ENCODE measurements around the gene CRACR2A. TPM values are rescaled to one million over a fixed set of nuclear protein-coding genes. Genes with fewer than 3 reads are reported as not detected.

CRACR2A gene
- total RNA-seq, 1 experiment from 2014 or later: not detected

- peaks cover 10% of the 10 kb centered on the region for H3K27me3 Mint-ChIP-seq (ENCODE audit: insufficient read depth, unreplicated experiment)
- H3K4me3 Mint-ChIP-seq (ENCODE audit: unreplicated experiment): no peak overlapping the region
- H3K9me3 Mint-ChIP-seq (ENCODE audit: unreplicated experiment): no peaks in the 10 kb centered on the region
- no peaks in the 10 kb centered on the region for H3K4me1 Mint-ChIP-seq (ENCODE audit: insufficient read depth, unreplicated experiment)
- no peak overlapping the region for H3K27ac Mint-ChIP-seq (ENCODE audit: low read depth, unreplicated experiment)
- ChIA-PET POLR2A (no interaction called here), CTCF (no interaction called here)
- no TSS peak for BruUV-seq (replicated peaks)
- TF ChIP-seq CTCF (IDR thresholded peaks at IDR 0.05; ENCODE audit: unreplicated experiment): no peak
- intact Hi-C loops (cut with micrococcal nuclease): no loop called here
- no peaks in the 10 kb centered on the region for H3K36me3 Mint-ChIP-seq (ENCODE audit: insufficient read depth, unreplicated experiment)
- DNase-seq (ENCODE audit: unreplicated experiment): no peak
These were observed 7.8 kb downstream of the CRACR2A start for GRCh38 chr12:3745152-3745551.

- intact Hi-C loops (cut with micrococcal nuclease): no loop called here
- Mint-ChIP-seq H3K9me3 (ENCODE audit: unreplicated experiment) (no peaks in the 10 kb centered on the region), H3K27me3 (ENCODE audit: insufficient read depth, unreplicated experiment) (peaks cover 10% of the 10 kb centered on the region), H3K36me3 (ENCODE audit: insufficient read depth, unreplicated experiment) (no peaks in the 10 kb centered on the region), H3K4me3 (ENCODE audit: unreplicated experiment) (no peak overlapping the region), H3K4me1 (ENCODE audit: insufficient read depth, unreplicated experiment) (no peaks in the 10 kb centered on the region), H3K27ac (ENCODE audit: low read depth, unreplicated experiment) (no peak overlapping the region)
- no peak for DNase-seq (ENCODE audit: unreplicated experiment)
- TF ChIP-seq CTCF (IDR thresholded peaks at IDR 0.05; ENCODE audit: unreplicated experiment): no peak
- ChIA-PET CTCF (interaction anchor here (0.9 to 2.5 kb wide), 3 partner anchors 11 to 445 kb away, joined by 3 to 9 read pairs (median 4); no protein-coding TSS in a partner anchor), POLR2A (no interaction called here)
- BruUV-seq (replicated peaks): no TSS peak
These were observed 8.5 kb downstream of the CRACR2A start for GRCh38 chr12:3744229-3744901.

GRCh38 chr12:3743803-3744202 is 9.1 kb downstream of the CRACR2A start:
- peaks cover 10% of the 10 kb centered on the region for H3K27me3 Mint-ChIP-seq (ENCODE audit: insufficient read depth, unreplicated experiment)
- ChIA-PET POLR2A (no interaction called here), CTCF (interaction anchor here (0.5 to 2.5 kb wide), 4 partner anchors 11 to 444 kb away, joined by 3 to 9 read pairs (median 4); no protein-coding TSS in a partner anchor)
- no peaks in the 10 kb centered on the region for H3K4me1 Mint-ChIP-seq (ENCODE audit: insufficient read depth, unreplicated experiment)
- H3K4me3 Mint-ChIP-seq (ENCODE audit: unreplicated experiment): no peak overlapping the region
- no peaks in the 10 kb centered on the region for H3K36me3 Mint-ChIP-seq (ENCODE audit: insufficient read depth, unreplicated experiment)
- no peak for DNase-seq (ENCODE audit: unreplicated experiment)
- intact Hi-C loops (cut with micrococcal nuclease): no loop called here
- BruUV-seq (replicated peaks): no TSS peak
- H3K9me3 Mint-ChIP-seq (ENCODE audit: unreplicated experiment): no peaks in the 10 kb centered on the region
- no peak overlapping the region for H3K27ac Mint-ChIP-seq (ENCODE audit: low read depth, unreplicated experiment)
- TF ChIP-seq CTCF (IDR thresholded peaks at IDR 0.05; ENCODE audit: unreplicated experiment): no peak

GRCh38 chr12:3741882-3742672 is 10.8 kb downstream of the CRACR2A start:
- intact Hi-C loops (cut with micrococcal nuclease): no loop called here
- Mint-ChIP-seq H3K27me3 (ENCODE audit: insufficient read depth, unreplicated experiment) (peaks cover 10% of the 10 kb centered on the region), H3K9me3 (ENCODE audit: unreplicated experiment) (no peaks in the 10 kb centered on the region), H3K27ac (ENCODE audit: low read depth, unreplicated experiment) (no peak overlapping the region), H3K36me3 (ENCODE audit: insufficient read depth, unreplicated experiment) (no peaks in the 10 kb centered on the region), H3K4me1 (ENCODE audit: insufficient read depth, unreplicated experiment) (no peaks in the 10 kb centered on the region), H3K4me3 (ENCODE audit: unreplicated experiment) (no peak overlapping the region)
- POLR2A ChIA-PET: no interaction called here
- no peak for DNase-seq (ENCODE audit: unreplicated experiment)
- BruUV-seq (replicated peaks): no TSS peak
- CTCF ChIA-PET: interaction anchor here (0.8 to 2.5 kb wide), 2 partner anchors 9 to 33 kb away, joined by 3 to 9 read pairs; no protein-coding TSS in a partner anchor
- TF ChIP-seq CTCF (IDR thresholded peaks at IDR 0.05; ENCODE audit: unreplicated experiment): no peak

All from MCF 10A (cell line).